Measurements from ENCODE around the gene TSPAN13.

TSPAN13 gene

DNA sequence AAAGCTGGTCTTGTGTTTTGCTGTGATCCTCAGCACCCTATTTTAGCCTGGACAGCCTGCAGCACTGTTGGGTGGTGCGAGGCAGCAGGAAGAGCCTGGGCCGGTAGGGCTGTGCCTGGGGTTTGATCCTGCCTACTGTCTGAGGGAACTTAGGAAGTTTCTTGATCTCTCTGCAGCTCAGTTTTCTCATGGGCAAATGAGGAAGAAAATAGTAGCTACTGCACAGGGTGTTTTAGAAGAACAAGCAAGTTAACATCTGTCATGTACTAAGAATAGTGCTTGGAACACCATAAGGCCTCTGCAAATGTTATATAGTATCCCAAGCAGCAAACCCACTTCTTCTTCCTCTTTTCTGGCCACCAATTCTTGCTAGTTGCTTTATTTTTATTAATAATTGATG, 63.3 kb downstream of the TSPAN13 start:
- no peak for DNase-seq

DNA sequence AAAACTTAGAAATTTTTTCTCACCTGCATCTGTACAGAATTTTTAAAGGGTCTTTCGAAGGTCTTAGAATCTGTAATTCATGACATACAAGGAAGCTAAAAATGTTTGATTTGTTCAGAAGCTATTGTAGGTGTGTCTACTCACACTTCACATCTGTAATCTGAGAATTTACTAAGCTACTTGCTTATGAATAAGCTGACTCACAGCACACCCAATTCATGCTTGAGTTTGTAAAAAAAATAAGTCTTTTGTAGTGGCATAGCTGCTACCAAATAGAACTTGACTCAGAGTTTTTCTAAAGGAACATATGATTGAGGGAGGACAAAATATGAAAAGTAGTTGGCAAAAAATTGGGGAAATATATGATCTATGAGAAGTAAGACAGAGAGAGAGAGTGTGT, 64.0 kb downstream of the TSPAN13 start:
- DNase-seq: peak; percentile 43

DNA sequence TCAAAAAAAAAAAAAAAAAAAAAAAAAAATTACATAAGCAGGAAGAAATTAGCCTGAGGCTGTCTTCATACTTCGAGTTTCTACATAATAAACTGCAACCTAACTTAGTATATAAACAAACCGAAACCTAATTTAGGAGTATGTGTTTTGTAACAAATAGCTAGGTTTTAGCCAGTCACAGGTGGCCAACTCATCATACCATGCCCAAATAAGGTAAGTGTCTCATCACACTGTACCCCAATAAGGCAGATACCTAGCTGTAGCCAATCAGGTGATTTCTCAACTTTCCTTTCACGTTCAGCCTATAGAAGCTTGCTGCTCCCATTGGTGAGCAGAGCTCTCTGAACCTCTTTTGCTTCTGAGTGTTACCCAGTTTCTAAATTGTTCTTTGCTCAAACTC, 65.2 kb downstream of the TSPAN13 start:
- no peak for DNase-seq

DNA sequence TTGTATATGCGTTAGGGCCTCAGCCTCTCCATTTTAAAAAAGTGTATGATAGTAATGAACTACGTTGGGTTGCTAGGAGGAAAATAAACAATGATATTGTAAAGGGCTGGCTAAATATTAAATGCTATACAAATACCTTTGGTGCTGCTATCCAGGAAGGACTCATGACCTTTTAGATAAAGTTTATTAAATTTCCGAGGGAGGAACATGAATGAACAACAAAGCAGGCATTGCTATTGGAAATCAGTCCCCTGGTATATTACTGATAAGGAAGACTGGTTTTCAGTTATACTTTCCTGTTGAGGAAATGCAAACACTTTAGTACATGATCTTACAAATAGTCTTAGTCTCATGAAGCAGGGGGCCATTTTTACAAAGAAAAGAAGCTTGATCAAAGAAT, 68.5 kb downstream of the TSPAN13 start:
- DNase-seq: no peak

DNA sequence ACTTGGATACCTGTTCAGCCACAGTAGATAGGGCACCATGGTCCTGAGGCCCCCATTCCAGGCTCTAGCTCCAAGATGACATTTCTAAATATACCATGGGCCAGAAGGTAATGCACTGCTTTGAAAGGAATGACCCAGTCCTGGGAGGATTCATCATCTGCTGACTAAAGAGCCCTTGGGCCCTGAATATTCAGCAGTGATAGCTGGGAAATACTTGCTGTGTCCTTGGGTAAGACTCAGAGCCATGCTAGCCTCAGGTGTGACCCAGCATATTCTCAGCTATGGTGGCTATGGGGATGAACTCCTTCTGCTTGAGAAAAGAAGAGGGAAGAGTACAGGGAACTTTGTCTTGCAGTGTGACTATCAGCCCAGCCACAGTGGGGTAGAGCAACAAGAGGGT, 72.5 kb downstream of the TSPAN13 start:
- DNase-seq: no peak

- DNase-seq: no peak
Observed at GRCh38 chr7:16833373-16833772, 79.8 kb downstream of the TSPAN13 start.

Data from fibroblast of skin of right quadriceps (primary cell).